Kidney (tissue), 14 donors: ENCODE results near the gene P2RX6. TPM values are rescaled to one million over a fixed set of nuclear protein-coding genes. Genes with fewer than 3 reads are reported as not detected.

ENCODE experiments used
- DNase-seq, 5 donors: peaks; one replicate each; pipeline ENCODE4 v3.0.0-alpha.2; 2013 to 2020
- FAIRE-seq: peaks from 2 replicates; lab custom pipeline; 2012; peaks lifted over from hg19 to GRCh38; lab: Jason Lieb, UNC
- H3K27ac ChIP-seq, 2 donors: one replicate each; pipeline ENCODE4 v1.7.0; 2013; ENCODE audit warnings: low read depth in 2 of 2, low read length in 2 of 2, inconsistent platforms in 1 of 2
- H3K27me3 ChIP-seq: one replicate; pipeline ENCODE4 v1.7.1; 2013; ENCODE audit warnings: low read length, inconsistent platforms; ENCODE audit not compliant: control insufficient read depth, insufficient read depth
- H3K36me3 ChIP-seq, 3 donors: one replicate each; pipeline versions ENCODE4 v1.7.0 to v1.7.1; 2013; ENCODE audit warnings: low read length in 3 of 3, control low read depth in 1 of 3, inconsistent platforms in 1 of 3; ENCODE audit not compliant: insufficient read depth in 3 of 3, control insufficient read depth in 2 of 3
- H3K4me1 ChIP-seq, 3 donors: one replicate each; pipeline versions ENCODE4 v1.7.0 to v1.7.1; 2013; ENCODE audit warnings: low read length in 3 of 3, inconsistent platforms in 1 of 3, low read depth in 1 of 3; ENCODE audit not compliant: control insufficient read depth in 2 of 3, insufficient read depth in 2 of 3
- H3K4me3 ChIP-seq, 3 donors: one replicate each; pipeline versions ENCODE4 v1.7.0 to v1.8.1; 2013; ENCODE audit warnings: low read length in 3 of 3, control low read depth in 1 of 3, inconsistent platforms in 1 of 3
- H3K9ac ChIP-seq, 3 donors: one replicate each; pipeline versions ENCODE4 v1.7.0 to v1.7.1; 2013; ENCODE audit warnings: low read length in 3 of 3, control low read depth in 1 of 3, inconsistent platforms in 1 of 3
- H3K9me3 ChIP-seq, 3 donors: one replicate each; pipeline versions ENCODE4 v1.7.0 to v1.7.1; 2013; ENCODE audit warnings: low read length in 3 of 3, control low read depth in 1 of 3, inconsistent platforms in 1 of 3; ENCODE audit not compliant: control insufficient read depth in 2 of 3, insufficient read depth in 1 of 3
- intact Hi-C: fragments of 100-400 bp; cut with DNase I; formaldehyde crosslinking; loops from one replicate; pipeline ENCODE4 v1.11.1; 2022
- polyA plus RNA-seq: library from polyadenylated mRNA; stranded (reverse); fragments of 350-450 nt; fragmentation: Illumina TruSeq; extraction: RNeasy Lipid Tissue Mini Kit (QIAGEN cat#74804); gene quantifications from one replicate; pipeline ENCODE4 v1.2.3, GENCODE V29; 2014; ENCODE audit warnings: low read depth, low replicate concordance; ENCODE audit not compliant: insufficient read depth
- total RNA-seq: library from RNA; stranded (reverse); fragmentation: NEBNext Ultra II Directional; extraction: Animal tissue kit (Norgen Biotek cat#: 25700); gene quantifications from one replicate; pipeline ENCODE4 v1.2.1, GENCODE V29; 2021
- TF ChIP-seq, protein P1 (sequence below): IDR thresholded peaks from 3 replicates; pipeline ENCODE4 v1.5.1; 2012; ENCODE audit warnings: mild to moderate bottlenecking, moderate library complexity, borderline replicate concordance; ENCODE audit not compliant: insufficient read depth; ENCODE audit errors: extremely low read depth
- donor health status: control.
- donor health status: control.
- donor health status: control.
- donor health status: control.
- donor health status: control.
- donor health status: DM: yes; HTN: yes; CAD: no.
- donor health status: Normal renal cell carcinoma (clear cell type).

The P2RX6 gene
- total and polyA plus RNA-seq, 2 donors from 2014 or later: 1.0 to 1.6 TPM

DNA sequence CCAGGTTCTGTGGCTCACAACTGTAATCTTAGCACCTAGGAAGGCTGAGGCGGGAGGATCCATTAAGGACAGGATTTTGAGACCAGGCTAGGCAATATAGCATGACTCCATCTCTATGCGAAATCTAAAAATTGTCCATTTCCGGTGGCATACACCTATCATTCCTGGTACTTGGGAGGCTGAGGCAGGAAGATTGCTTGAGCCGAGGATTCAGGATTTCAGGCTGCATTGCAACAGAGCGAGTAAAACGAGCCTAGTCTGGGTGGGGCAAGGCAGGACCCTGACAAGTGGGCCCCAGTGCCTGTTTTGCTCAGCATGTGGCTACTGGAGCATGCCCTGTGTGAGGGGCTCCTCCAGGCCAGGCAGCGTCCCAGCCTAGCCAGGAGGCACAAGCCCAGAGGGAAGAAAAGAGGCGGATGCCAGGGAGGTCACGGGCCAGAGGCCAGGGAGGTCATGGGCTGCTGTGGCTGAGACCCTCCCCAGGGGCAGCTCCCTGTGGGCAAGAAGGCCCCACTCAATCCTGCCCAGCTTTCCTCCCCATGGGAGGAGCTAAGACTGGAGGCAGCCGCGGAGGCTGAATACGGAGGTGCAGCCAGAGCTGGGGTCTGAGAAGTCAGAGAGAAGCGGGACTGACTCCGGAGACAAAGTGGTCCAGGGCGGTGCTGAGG, 39.2 kb downstream of the P2RX6 start:
- no peaks in the 10 kb centered on the region for H3K4me1 ChIP-seq
- FAIRE-seq: no peak
- intact Hi-C loops: no loop called here
- H3K36me3 ChIP-seq: no peaks in the 10 kb centered on the region
- no peak overlapping the region for H3K9ac ChIP-seq
- TF ChIP-seq, protein P1, sequence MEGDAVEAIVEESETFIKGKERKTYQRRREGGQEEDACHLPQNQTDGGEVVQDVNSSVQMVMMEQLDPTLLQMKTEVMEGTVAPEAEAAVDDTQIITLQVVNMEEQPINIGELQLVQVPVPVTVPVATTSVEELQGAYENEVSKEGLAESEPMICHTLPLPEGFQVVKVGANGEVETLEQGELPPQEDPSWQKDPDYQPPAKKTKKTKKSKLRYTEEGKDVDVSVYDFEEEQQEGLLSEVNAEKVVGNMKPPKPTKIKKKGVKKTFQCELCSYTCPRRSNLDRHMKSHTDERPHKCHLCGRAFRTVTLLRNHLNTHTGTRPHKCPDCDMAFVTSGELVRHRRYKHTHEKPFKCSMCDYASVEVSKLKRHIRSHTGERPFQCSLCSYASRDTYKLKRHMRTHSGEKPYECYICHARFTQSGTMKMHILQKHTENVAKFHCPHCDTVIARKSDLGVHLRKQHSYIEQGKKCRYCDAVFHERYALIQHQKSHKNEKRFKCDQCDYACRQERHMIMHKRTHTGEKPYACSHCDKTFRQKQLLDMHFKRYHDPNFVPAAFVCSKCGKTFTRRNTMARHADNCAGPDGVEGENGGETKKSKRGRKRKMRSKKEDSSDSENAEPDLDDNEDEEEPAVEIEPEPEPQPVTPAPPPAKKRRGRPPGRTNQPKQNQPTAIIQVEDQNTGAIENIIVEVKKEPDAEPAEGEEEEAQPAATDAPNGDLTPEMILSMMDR: no peak
- H3K4me3 ChIP-seq: no peak overlapping the region
- H3K27ac ChIP-seq: no peak overlapping the region
- no peaks in the 10 kb centered on the region for H3K9me3 ChIP-seq
- no peaks in the 10 kb centered on the region for H3K27me3 ChIP-seq
- DNase-seq: peak in 1 of 5 donors; percentile 39

DNA sequence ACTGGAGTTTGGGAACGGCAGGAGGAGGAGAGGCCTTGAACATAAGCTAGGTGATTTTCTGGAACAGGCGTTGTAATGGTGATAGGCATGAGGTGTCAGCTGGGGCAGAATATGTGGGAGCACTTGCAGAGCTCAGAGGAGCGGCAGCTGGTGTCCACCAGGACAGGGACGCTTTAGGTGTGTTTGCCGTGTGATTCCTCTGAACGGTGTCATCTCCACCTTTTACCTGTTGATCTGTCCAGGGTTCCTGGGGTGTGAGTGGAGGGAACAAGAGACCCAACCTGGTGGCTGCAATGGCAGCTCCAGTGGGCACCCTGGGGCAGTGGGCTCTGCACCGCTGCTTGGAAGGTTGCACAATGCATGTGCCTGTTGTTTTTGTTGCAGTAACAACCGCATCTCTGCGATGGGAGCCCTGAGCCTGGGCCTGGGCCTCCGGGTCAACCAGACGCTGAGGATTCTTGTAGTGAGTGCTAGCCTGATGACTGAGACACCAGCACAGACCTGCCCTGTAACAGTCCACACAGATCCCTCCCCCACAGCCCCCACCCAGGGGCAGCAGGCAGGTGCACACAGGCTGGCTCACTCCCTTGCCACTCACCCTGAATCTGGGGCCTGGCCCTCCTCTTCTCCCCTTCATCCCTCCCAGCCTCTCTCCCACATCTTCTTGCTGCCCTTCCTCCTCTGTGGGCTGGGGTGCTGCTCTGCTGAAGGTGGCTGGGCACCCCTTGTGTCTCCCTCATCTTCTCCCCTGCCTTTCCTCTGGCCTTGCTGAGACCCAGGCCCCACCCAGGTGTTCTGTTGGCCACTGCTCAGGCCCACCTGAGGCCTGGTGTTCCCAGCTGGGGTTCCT, 40.0 kb downstream of the P2RX6 start:
- Histone ChIP-seq H3K36me3 (no peaks in the 10 kb centered on the region), H3K4me3 (no peak overlapping the region), H3K27me3 (no peaks in the 10 kb centered on the region), H3K27ac (no peak overlapping the region), H3K4me1 (no peaks in the 10 kb centered on the region), H3K9ac (no peak overlapping the region), H3K9me3 (no peaks in the 10 kb centered on the region)
- FAIRE-seq (no peak), DNase-seq (peak in 1 of 5 donors; percentile 61)
- intact Hi-C loops: no loop called here
- TF ChIP-seq, protein P1: no peak

DNA sequence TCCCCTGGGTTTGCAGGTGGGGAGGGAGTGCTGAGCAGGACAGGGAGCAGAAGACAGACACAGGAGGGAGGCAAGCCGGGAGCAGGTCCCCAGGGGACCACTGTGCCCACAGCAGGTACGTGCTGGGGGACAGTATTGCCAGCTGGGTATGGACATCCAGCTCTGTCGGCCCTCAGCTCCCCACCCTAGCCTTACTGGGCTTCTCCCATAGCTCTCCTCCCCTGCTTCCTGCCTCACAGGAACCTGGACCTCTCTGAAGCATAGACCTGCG, 40.5 kb downstream of the P2RX6 start:
- Histone ChIP-seq H3K4me3 (no peak overlapping the region), H3K4me1 (no peaks in the 10 kb centered on the region), H3K27me3 (no peaks in the 10 kb centered on the region), H3K9ac (no peak overlapping the region), H3K27ac (no peak overlapping the region), H3K36me3 (no peaks in the 10 kb centered on the region), H3K9me3 (no peaks in the 10 kb centered on the region)
- TF ChIP-seq, protein P1: no peak
- no peak for DNase-seq
- no peak for FAIRE-seq
- intact Hi-C loops: no loop called here
